HEK293 (cell line): ENCODE data around the gene PPM1L.

Source experiments
- CTCF ChIA-PET: fragments of 350-600 bp; formaldehyde crosslinking; extraction: SDS; loops from one replicate; lab custom pipeline; 2021; ENCODE audit warnings: antibody characterized with exemption; lab: Yijun Ruan, JAX
- POLR2A ChIA-PET: fragments of 300-600 bp; formaldehyde crosslinking; extraction: SDS; loops from one replicate; lab custom pipeline; 2020; ENCODE audit warnings: antibody characterized with exemption, inconsistent platforms; lab: Yijun Ruan, JAX
- H3K27ac ChIP-seq: fragments of 200-500 bp; sonication (Bioruptor generic); 2 replicates; pipeline ENCODE4 v1.5.1; 2014; ENCODE audit warnings: low read depth, low read length, control low read depth, inconsistent platforms; ENCODE audit errors: extremely low read depth
- H3K36me3 ChIP-seq, 2 experiments: fragments of 200-500 bp in 1 of 2; sonication (Bioruptor generic) in 1 of 2; 1 replicate in 1 of 2; 2 replicates in 1 of 2; pipeline ENCODE4 v1.5.1; 2014 to 2017; ENCODE audit warnings: inconsistent platforms in 2 of 2, low read length in 2 of 2; ENCODE audit not compliant: control insufficient read depth in 2 of 2, insufficient read depth in 1 of 2
- H3K4me1 ChIP-seq: fragments of 200-500 bp; sonication (Bioruptor generic); 2 replicates; pipeline ENCODE4 v1.5.1; 2014; ENCODE audit warnings: mild to moderate bottlenecking, low read length, inconsistent platforms; ENCODE audit not compliant: control insufficient read depth, insufficient read depth
- H3K4me3 ChIP-seq: 2 replicates; pipeline ENCODE4 v1.5.1; 2011; ENCODE audit warnings: low read depth, mild to moderate bottlenecking, control low read depth, low read length, moderate library complexity
- H3K9me3 ChIP-seq: fragments of 200-500 bp; sonication (Bioruptor generic); 2 replicates; pipeline ENCODE4 v1.5.1; 2014; ENCODE audit warnings: low read depth, low read length, inconsistent platforms; ENCODE audit not compliant: control insufficient read depth, insufficient read depth
- BCL11B ChIP-seq: fragments of 450-650 bp; formaldehyde crosslinking; IDR thresholded peaks from 2 replicates; pipeline ENCODE4 v1.5.1; 2016; ENCODE audit warnings: low read depth, missing biosample characterization, missing genetic modification characterization
- GLIS1 ChIP-seq: fragments of 450-650 bp; formaldehyde crosslinking; IDR thresholded peaks from 2 replicates; pipeline ENCODE4 v1.5.1; 2016; ENCODE audit warnings: missing biosample characterization, missing genetic modification characterization
- HIC1 ChIP-seq: fragments of 450-650 bp; formaldehyde crosslinking; IDR thresholded peaks from 2 replicates; pipeline ENCODE4 v1.5.1; 2016; ENCODE audit warnings: missing biosample characterization, missing genetic modification characterization
- HOXC10 ChIP-seq: sonication (generic); formaldehyde crosslinking; IDR thresholded peaks from 2 replicates; pipeline ENCODE4 v1.8.1; 2023; ENCODE audit warnings: mild to moderate bottlenecking, missing genetic modification reagents
- IKZF3 ChIP-seq: fragments of 450-650 bp; IDR thresholded peaks from 2 replicates; pipeline ENCODE4 v1.5.0; 2018; ENCODE audit warnings: missing biosample characterization, mild to moderate bottlenecking, missing genetic modification characterization, moderate library complexity
- PRDM1 ChIP-seq: fragments of 450-650 bp; formaldehyde crosslinking; IDR thresholded peaks from 2 replicates; pipeline ENCODE4; 2016; ENCODE audit warnings: missing biosample characterization, missing genetic modification characterization
- PRDM10 ChIP-seq: fragments of 450-650 bp; formaldehyde crosslinking; IDR thresholded peaks from 2 replicates; pipeline ENCODE4 v1.5.1; 2016; ENCODE audit warnings: missing biosample characterization, missing genetic modification characterization
- PRDM6 ChIP-seq: fragments of 450-650 bp; formaldehyde crosslinking; IDR thresholded peaks from 2 replicates; pipeline ENCODE4 v1.5.1; 2017; ENCODE audit warnings: missing biosample characterization, missing genetic modification characterization
- REST ChIP-seq: fragments of 450-650 bp; formaldehyde crosslinking; IDR thresholded peaks from 2 replicates; pipeline ENCODE4 v1.5.1; 2016; ENCODE audit warnings: missing biosample characterization, missing genetic modification characterization
- SCRT2 ChIP-seq: fragments of 450-650 bp; formaldehyde crosslinking; IDR thresholded peaks from 2 replicates; pipeline ENCODE4 v1.5.1; 2016; ENCODE audit warnings: missing biosample characterization, missing genetic modification characterization
- SP7 ChIP-seq: fragments of 450-650 bp; formaldehyde crosslinking; IDR thresholded peaks from 2 replicates; pipeline ENCODE4 v1.5.1; 2016; ENCODE audit warnings: missing biosample characterization, missing genetic modification characterization
- WT1 ChIP-seq: fragments of 450-650 bp; formaldehyde crosslinking; IDR thresholded peaks from 2 replicates; pipeline ENCODE4 v1.5.1; 2016; ENCODE audit warnings: missing biosample characterization, missing genetic modification characterization
- ZFP69B ChIP-seq: fragments of 450-650 bp; formaldehyde crosslinking; IDR thresholded peaks from 2 replicates; pipeline ENCODE4 v1.5.1; 2016; ENCODE audit warnings: missing biosample characterization, missing genetic modification characterization
- ZNF121 ChIP-seq: fragments of 450-650 bp; formaldehyde crosslinking; IDR thresholded peaks from 2 replicates; pipeline ENCODE4 v1.5.1; 2016; ENCODE audit warnings: missing biosample characterization, missing genetic modification characterization
- ZNF175 ChIP-seq: fragments of 450-650 bp; formaldehyde crosslinking; IDR thresholded peaks from 2 replicates; pipeline ENCODE4 v1.5.1; 2016; ENCODE audit warnings: missing biosample characterization, missing genetic modification characterization
- ZNF184 ChIP-seq: fragments of 450-650 bp; IDR thresholded peaks from 2 replicates; pipeline ENCODE4 v1.5.1; 2018; ENCODE audit warnings: missing biosample characterization, mild to moderate bottlenecking, missing genetic modification characterization
- ZNF2 ChIP-seq: fragments of 450-650 bp; formaldehyde crosslinking; IDR thresholded peaks from 2 replicates; pipeline ENCODE4 v1.5.1; 2016; ENCODE audit warnings: missing biosample characterization, missing genetic modification characterization
- ZNF23 ChIP-seq: fragments of 450-650 bp; formaldehyde crosslinking; IDR thresholded peaks from 2 replicates; pipeline ENCODE4 v1.5.1; 2016; ENCODE audit warnings: missing biosample characterization, missing genetic modification characterization, borderline replicate concordance
- ZNF24 ChIP-seq: fragments of 450-650 bp; formaldehyde crosslinking; IDR thresholded peaks from 2 replicates; pipeline ENCODE4 v1.5.1; 2016; ENCODE audit warnings: missing biosample characterization, missing genetic modification characterization
- ZNF248 ChIP-seq: fragments of 450-650 bp; formaldehyde crosslinking; IDR thresholded peaks from 2 replicates; pipeline ENCODE4 v1.5.1; 2017; ENCODE audit warnings: missing biosample characterization, missing genetic modification characterization
- ZNF488 ChIP-seq: fragments of 450-650 bp; formaldehyde crosslinking; IDR thresholded peaks from 2 replicates; pipeline ENCODE4 v1.5.1; 2016; ENCODE audit warnings: missing biosample characterization, missing genetic modification characterization
- ZNF580 ChIP-seq: fragments of 450-650 bp; formaldehyde crosslinking; IDR thresholded peaks from 2 replicates; pipeline ENCODE4 v1.5.1; 2016; ENCODE audit warnings: missing biosample characterization, missing genetic modification characterization
- ZNF645 ChIP-seq: fragments of 450-650 bp; formaldehyde crosslinking; IDR thresholded peaks from 2 replicates; pipeline ENCODE4; 2016; ENCODE audit warnings: missing biosample characterization, missing genetic modification characterization
- ZNF785 ChIP-seq: fragments of 450-650 bp; formaldehyde crosslinking; IDR thresholded peaks from 2 replicates; pipeline ENCODE4 v1.5.1; 2016; ENCODE audit warnings: missing biosample characterization, missing genetic modification characterization
- ZNF792 ChIP-seq: fragments of 450-650 bp; formaldehyde crosslinking; IDR thresholded peaks from 2 replicates; pipeline ENCODE4 v1.5.1; 2016; ENCODE audit warnings: missing biosample characterization, missing genetic modification characterization

The PPM1L gene

GRCh38 chr3:160804762-160805161, 48.7 kb downstream of the PPM1L start (continued):
- TF ChIP-seq ZNF121: no peak
- TF ChIP-seq ZFP69B: no peak
- no peak for TF ChIP-seq ZNF785 (tag by site-specific recombination)
- no peak for TF ChIP-seq HOXC10 (CRISPR knock-in tag)
- no peak for TF ChIP-seq PRDM6 (tag by site-specific recombination)
- TF ChIP-seq HIC1 (tag by site-specific recombination): 0 out of 2 replicates have a peak, but pooled peaks have one; percentile 24
- peak; percentile 41; the same call in 1 of the 2 replicates for TF ChIP-seq WT1 (tag by site-specific recombination)
- no peak; the same call in 1 of the 2 replicates for TF ChIP-seq ZNF24 (tag by site-specific recombination)
- TF ChIP-seq SCRT2 (tag by site-specific recombination): no peak
- no peak for TF ChIP-seq BCL11B
- TF ChIP-seq PRDM10 (tag by site-specific recombination): peak; percentile 41; the same call in 1 of the 2 replicates
- peak; percentile 79 for TF ChIP-seq IKZF3 (tag by site-specific recombination)
- peak; percentile 93 for TF ChIP-seq SP7
- peak; percentile 49; the same call in 1 of the 2 replicates for TF ChIP-seq GLIS1 (tag by site-specific recombination)
- TF ChIP-seq ZNF792 (tag by site-specific recombination): no peak

- Histone ChIP-seq H3K4me3 (no peak overlapping the region), H3K27ac (no peak overlapping the region), H3K9me3 (no peaks in the 10 kb centered on the region), H3K36me3 (no peaks in the 10 kb centered on the region), H3K4me1 (peaks cover 6% of the 10 kb centered on the region)
- POLR2A ChIA-PET: no interaction called here
- CTCF ChIA-PET: interaction anchor here (0.6 kb wide), 1 partner anchor 353 kb away, joined by 3 read pairs; no protein-coding TSS in a partner anchor
- TF ChIP-seq ZNF645 (tag by site-specific recombination): no peak
- no peak for TF ChIP-seq ZNF184 (tag by site-specific recombination)
- TF ChIP-seq ZNF248 (tag by site-specific recombination): no peak
- TF ChIP-seq GLIS1 (tag by site-specific recombination): peak; percentile 61
- no peak for TF ChIP-seq REST
- TF ChIP-seq ZNF23: no peak
- TF ChIP-seq ZNF488 (tag by site-specific recombination): no peak
- no peak for TF ChIP-seq ZNF580
- TF ChIP-seq ZNF2 (tag by site-specific recombination): no peak
- TF ChIP-seq PRDM1 (tag by site-specific recombination): peak; percentile 20; the same call in 1 of the 2 replicates
- TF ChIP-seq ZNF175 (tag by site-specific recombination): no peak
These were observed 50.1 kb downstream of the PPM1L start for GRCh38 chr3:160806094-160806493.
